ENCODE results near the gene KCNK16.

The KCNK16 gene

DNA sequence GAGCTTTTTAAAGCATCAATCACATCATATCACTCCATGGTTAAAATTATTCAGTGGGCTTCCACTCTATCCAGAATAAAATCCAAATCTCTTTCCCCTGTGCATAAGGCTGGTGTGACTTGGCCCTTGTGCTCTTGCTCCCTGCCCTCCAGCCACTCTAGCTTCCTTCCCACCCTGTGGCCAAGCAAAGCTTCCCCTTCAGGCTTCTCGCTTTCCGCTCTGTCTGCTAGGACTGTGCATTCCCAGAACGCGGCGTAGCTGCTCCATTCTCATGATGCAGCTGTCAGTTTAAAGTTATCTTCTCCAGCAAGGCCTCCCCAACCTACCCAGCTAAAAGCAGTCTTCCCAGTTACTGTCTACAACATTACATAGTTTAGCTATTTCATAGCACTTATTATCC is 19.4 kb upstream of the KCNK16 start:
- no peak for DNase-seq (ENCODE audit: low spot score)

GRCh38 chr6:39341352-39341751 is 18.9 kb upstream of the KCNK16 start:
- DNase-seq (ENCODE audit: low spot score): no peak

GRCh38 chr6:39339868-39340550 is 17.5 kb upstream of the KCNK16 start:
- DNase-seq (ENCODE audit: low spot score): no peak

DNA sequence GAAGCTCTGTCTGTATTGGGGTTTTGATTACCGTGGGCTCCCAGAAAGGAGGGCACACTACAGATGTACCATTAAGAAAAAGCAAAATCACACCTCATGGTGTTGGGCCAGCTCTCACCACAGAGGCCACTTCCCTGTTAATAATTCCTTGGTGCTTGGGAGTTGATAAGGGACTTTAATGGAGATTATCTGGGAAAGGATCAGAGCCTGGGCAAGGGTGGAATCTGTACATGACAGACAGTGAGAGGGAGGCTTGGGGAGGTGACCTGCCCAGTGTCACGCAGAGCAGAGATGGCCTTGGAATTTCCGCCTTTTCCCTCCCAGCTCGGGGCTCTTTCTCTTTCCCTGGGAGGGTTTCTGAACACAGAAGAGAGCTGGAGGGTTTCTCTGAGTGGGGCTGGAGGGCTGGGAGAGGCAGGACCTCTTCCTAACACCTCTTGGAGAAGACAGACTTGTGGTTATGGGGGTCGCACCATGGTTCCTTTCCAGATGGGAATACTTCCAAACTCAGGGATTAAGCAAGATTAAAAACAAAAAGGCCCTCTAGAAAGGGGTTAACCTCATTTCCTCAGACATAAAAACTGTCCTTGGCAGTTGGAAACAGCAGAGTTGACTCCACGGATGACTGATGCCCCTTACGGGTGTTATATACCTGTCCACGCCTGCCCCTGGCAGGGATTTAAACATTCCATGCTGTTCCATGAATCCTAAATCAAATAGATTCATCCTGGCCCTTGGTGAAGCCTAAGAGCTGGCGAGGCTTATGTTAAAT is 16.8 kb upstream of the KCNK16 start:
- DNase-seq (ENCODE audit: low spot score): no peak

- DNase-seq (ENCODE audit: low spot score): no peak
Measured at GRCh38 chr6:39338397-39338796, 15.9 kb upstream of the KCNK16 start.

GRCh38 chr6:39335780-39336545 is 13.5 kb upstream of the KCNK16 start:
- peak; percentile 63 for DNase-seq (ENCODE audit: low spot score)

GRCh38 chr6:39333644-39334438 is 11.3 kb upstream of the KCNK16 start:
- no peak for DNase-seq (ENCODE audit: low spot score)

DNA sequence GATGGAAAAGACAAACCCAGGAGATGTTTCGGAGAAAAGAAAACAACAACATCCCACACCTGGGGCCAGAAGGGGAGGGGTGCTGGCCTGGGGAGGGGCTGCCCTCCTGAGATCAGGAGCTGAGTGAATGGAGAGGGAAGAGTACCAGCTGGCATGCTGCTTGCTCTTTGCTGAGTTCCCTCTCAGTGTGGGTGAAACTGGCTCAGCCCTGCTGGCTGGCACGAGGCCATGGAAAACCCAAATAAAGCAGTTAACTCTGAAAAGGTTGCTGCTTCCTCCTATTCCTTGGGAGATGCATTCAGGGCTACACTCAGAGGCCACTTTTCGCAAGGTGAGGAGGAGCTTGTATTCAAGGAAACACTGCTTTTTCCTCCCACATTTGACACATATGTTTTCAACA is 8.0 kb upstream of the KCNK16 start:
- no peak for DNase-seq (ENCODE audit: low spot score)

DNA sequence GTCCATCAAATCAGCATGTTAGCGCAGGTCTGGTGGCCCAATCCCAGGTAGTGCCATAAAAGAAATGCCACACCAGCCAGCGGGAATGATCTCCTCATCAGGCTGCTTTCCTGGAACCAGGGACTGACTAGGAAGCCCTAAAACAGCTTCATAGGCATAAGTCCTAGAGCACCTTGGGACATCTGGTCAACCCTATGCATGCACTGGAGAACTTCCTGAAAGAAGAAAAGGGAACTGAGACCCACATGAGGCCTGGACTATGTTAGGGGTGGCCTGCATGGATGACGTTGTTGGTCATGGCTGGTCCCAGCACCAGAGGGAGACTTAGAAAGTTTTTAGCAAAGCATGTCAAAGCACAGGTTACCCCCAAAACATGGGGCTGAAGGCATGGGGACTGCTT is 7.6 kb upstream of the KCNK16 start:
- no peak for DNase-seq (ENCODE audit: low spot score)

DNA sequence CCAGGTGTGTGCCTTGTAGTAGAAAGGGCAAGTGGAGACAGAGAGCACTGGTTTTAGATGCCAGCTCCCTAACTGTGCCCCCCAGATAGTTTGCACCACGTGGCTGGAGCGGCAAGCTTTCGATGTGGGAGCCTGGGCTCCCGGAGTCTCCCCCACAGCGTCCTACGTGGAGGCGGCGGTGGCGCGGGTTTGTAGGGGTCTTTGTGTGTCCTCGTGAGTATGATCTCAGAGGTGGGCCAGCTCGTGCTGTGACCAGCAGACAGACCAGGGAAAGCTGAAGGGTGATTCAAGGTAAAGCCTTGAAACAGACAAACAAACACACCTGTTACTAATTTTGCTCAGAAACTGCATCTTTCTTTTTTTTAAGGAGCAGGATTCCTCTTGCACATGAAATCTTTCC is 5.6 kb upstream of the KCNK16 start:
- no peak for DNase-seq (ENCODE audit: low spot score)

GRCh38 chr6:39327507-39327906 is 5.0 kb upstream of the KCNK16 start:
- DNase-seq (ENCODE audit: low spot score): no peak

DNA sequence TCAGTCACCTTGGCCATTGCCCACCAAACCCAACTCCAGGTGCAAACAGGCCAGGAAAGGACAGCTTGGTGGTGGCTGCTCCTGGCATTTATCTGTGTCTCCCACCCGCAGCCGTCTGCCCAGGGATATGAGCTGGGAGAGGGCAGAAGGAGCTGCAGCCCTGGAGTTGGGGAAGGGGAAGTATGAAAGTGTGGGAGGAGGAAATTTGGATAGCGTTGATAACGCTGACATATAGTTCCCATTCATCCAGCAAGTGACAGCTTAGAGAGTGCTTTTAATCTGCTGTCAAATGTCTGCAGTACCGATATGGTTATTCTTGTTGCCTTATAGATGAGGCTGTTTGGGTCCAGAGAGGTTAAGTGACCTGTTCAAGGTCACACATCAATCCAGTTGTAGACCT is 741 bp downstream of the KCNK16 start:
- no peak for DNase-seq (ENCODE audit: low spot score)

DNA sequence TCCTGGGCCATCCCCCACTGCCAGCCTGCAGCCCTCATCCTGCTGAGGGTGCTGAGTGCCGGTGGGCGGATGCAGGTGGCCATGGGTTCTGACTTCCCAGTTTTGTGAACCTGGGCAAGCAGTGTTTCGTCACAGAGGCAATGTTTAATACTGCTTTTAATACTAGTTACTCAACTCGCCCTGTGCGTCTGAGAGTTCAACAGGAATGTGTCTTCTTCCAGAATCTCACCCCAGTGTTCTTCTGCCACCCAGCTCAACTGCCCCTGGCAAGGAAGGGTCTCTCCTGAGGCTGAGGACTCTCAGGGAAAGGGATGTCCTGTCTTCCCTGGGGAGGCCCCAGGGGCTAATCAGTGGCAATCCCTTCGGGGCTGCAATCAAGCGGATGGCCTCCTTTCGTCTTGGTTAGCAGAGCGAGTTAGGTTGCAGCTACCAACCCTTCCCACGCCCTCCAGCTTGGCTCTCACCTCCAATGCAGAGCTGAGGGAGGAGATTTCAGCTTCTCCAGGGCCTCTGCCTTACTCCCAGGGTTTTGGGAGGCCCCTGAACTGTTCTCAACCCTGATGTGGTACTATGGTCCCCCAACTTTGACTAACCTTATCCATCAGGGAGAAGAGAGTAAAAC is 2.0 kb downstream of the KCNK16 start:
- no peak for DNase-seq (ENCODE audit: low spot score)

- DNase-seq (ENCODE audit: low spot score): no peak
Measured at GRCh38 chr6:39319621-39320362, 2.7 kb downstream of the KCNK16 start.

- no peak for DNase-seq (ENCODE audit: low spot score)
Measured at GRCh38 chr6:39317256-39317655, 5.2 kb downstream of the KCNK16 start.

DNA sequence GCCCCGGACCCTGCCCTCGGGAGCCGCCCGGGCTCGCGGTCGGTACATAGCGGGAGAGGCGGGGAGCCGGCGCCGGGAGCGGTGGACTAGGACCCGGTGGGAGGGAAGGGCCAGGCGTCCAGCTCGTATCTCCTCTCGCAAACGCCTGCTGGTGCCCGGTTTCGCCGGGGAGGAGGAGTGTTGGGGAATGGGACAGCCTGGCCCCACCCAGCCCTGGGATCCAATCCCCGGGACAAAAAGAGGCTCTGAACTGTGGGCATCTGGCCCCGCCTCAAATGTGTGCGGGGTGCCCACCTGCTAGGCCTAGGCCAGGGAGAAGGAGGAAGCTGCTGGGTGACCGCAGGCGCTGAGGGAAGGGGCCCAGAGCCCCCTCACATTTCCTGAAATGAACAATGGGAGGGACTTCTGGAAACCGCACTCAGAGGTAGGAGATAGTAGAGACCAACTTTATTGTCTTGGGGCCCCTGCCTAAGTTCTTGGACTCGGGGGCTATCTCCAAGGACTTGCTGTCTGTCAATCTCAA is 8.2 kb downstream of the KCNK16 start, which contains the start of gene KCNK17:
KCNK17 (minus strand) TSS at position 147 of the 523 bp plus-strand sequence; CDS start at position 48, 99 bp downstream.
- no peak for DNase-seq (ENCODE audit: low spot score)

GRCh38 chr6:39313526-39314272 is 8.8 kb downstream of the KCNK16 start:
- DNase-seq (ENCODE audit: low spot score): no peak

DNA sequence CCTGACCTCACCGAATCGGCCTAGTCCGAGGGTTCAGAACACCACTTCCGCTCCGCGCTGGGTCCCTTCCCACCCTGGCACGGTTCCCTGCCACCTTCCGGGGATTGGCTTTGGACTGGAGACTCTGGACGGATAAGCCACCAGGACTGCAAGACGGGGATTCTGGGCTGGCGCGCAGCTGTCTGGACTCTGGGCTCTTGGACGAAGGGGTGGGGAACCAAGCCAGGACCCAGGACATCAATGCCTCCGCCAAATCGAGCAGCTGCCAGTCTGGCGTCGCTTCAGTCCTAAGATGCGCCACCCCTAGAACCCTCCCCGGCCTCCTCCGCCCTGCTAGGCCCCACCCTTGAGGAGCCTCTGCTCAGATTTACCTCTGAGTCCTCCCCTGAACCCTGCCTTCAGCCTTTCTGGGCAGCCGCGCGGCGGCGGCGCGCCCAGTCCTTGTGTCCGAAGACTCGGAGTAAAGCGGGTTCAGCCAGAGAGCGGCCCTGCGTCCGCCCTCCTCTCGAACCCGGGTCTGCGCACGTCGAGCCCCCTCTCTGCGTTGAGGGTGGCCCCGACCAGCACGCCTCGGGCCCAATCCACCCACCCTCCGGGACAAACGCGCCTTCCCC is 9.5 kb downstream of the KCNK16 start:
- DNase-seq (ENCODE audit: low spot score): no peak

DNA sequence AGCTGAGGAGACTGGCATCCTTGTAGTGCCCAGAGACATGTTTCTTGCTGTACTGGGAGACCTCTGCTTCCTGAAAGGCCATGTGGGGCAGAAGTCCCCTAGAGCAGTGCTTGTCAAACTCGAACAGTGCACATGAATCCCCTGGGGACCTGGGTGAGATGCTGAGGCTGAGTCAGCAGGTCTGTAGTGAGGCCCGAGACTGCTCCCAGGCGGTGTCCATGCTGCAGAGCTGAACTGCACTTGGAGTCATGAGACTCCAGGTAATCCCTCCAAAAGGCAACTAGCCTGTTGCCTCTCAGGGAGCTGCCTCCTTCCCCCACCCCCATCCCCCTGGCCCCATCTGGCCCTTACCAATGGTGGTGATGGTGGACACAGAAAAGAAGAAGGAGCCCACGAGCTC is 12.0 kb downstream of the KCNK16 start:
- no peak for DNase-seq (ENCODE audit: low spot score)
